Activated CD8-positive, alpha-beta memory T cell treated with anti-CD3 and anti-CD28 coated beads, Interleukin-2, amount 50 U/mL, for 24 hours (primary cell): ENCODE data around the gene PKNOX2.

Experiments used
- DNase-seq: peaks from one replicate; pipeline ENCODE4 v3.0.0-alpha.2; 2020; ENCODE audit errors: extremely low read depth

PKNOX2 gene

DNA sequence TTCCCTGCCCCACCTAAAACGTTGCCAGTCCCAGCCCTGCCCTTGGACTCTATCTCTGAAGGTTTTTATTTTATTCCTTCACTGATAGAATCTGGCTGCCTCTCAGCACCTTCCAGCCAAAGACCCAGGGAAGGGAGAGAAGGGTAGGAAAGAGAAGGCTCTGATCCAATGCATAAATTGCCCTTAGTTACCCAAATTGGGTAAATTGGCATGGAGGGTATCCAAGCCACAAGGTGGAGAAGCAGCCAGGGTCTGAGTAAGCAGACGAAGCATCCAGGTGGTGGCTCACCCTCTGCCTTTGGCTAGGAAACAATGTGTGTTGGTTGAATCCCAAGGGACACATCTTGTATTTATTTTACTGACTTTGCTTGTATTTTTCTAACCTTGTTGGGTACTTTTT, 242.5 kb downstream of the PKNOX2 start:
- DNase-seq = no peak

DNA sequence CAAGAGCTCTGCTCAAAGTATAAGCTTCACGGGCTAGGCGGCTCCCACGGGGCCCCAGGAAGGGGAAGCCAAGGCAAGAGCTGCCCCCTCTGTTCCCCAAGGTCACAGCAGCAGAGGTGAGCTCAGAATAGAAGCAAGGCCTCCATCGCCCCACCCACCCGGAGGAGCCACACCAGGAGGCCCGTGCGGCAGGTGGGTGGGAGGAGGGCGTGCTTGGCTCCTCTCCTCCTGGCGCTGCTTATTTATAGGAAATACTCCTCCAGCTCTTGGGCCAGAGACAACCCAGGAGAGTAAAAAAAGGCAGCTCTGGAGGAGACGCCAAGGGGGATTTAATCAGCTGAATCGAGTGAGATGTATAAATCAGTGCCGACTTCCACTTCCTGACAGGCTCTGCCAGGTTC, 243.8 kb downstream of the PKNOX2 start:
- no peak for DNase-seq

DNA sequence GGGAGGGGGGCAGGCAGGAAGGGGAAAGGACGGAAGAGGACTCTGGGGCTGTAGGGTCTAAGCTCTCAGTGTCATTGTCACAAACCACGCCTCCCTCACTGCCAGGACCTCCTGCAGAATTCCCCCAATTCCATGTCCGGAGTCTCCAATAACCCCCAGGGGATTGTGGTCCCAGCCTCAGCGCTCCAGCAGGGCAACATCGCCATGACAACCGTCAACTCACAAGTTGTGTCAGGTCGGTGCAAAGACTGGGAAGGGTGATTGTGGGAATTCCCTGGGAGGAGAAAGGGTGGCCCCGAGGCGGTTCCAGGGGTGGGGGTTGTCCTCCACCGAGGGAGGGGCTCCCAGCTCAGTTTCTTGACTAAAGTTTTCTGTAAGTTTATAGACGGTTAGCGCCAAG, 245.5 kb downstream of the PKNOX2 start:
- DNase-seq = no peak

DNA sequence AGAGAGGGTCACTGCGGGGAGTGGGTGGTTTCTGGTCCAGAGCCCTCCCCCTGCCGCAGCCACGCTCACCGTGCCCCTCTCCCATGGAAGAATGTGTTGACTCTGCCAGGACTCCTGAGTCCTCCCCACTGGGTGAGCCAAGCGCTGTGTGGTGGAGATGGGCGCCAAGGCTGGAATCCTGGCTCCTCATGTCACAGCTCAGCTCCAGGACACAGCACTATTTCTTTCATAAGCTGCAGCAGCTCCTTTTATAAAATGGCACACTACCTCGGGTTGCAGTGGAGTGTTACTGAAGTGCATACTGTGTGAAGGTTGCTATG, 247.6 kb downstream of the PKNOX2 start:
- DNase-seq = no peak

DNA sequence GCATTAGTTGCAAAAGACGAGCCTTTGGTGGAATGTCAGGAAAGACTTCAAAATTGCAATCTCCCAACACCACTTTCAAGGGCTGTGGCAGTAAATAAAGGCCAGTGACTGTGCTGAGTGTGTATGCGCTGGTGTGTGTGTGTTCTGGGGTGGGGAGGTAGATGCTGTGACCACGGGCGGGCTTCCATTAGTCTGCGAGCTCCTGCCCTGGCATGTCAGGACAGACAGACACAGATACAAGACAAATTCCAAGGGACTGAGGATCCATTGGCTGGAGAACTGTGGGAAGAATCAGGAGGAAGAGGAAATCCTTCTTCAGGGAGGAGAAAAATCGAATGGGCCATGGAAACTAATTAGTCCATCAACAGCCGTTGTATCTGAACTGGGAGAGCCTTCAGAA, 248.0 kb downstream of the PKNOX2 start:
- DNase-seq = no peak

DNA sequence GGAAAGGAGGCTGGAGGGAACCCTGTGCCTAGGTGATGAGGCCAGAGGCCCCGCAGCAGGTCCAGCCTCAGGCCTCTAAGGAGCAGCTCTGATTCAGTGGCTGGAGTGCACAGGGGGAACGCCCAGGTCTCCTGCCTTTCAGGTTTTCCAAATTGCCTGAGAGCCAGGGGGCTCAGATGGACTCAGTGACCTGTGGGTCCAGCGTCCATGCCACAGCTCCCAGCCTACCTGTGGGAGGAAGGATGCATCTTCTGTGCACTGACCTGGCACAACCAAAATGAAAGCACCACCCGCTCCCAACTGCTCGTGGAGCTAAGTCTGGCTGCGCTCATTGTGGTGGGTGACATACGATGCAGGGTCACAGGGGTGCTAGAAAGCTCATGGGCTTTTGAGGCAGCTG, 248.7 kb downstream of the PKNOX2 start:
- DNase-seq = no peak

DNA sequence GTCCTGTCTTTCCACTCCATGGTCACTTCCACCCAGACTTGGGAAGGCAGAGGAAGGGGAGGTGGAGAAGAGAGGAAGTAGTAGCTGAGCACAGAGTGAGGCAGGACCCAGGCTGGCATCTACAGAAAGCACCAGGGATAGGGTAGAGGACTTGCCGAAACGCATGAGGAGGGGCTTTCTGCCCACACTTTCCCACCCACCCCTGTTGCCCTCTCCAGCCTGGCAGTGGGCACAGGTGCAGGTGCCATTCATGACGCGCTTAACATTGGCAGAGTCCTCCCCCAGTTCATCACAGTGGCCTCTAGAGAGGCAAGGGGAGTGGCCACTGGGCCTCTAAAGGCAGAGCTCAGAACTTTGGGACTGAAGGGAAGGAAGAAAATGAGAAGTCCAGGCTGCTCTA, 249.6 kb downstream of the PKNOX2 start:
- no peak for DNase-seq

DNA sequence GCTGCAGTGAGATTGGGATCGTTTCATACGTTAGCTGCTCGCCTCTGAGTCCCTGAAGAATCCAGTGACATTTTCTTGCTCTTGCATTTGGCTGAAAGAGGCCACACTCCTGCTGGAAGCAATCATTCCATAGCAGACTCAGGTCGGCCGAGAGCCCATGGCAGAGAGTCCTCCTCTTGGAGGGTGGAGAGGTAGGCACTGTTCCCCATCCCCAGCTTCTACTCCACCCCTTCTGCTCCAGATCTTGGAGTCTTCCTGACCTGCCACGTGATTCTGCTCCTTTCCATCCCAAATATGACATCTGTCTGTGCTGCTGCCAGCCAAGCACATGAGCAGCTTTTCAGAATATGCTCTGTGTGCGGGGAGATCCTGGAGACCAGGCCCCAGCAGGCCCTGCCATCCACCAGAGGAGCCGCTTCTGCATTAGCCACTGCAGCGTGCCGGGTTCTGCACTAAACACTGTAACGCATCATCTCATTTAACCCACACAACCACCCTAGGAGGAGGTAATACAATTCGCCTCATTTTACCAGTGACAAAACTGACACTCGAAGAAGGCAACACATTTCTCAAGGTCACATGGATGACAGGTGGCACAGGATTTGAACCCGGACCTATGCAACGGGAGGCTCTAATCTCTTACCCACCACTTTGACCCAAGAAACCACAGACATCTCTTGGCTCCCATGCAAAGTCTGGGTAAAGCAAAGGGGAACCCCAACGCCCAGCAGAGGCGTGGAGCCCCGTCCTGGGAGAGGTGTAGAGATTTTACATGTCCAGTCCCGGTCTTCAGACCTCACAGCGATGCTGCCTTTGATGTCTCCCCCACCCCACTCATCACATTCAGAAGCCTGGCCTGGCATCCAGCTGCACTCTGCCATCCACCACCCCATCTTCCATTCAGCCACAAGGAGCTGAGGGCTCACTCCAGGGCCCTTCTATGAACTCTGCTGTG, 252.7 kb downstream of the PKNOX2 start:
- DNase-seq = no peak

DNA sequence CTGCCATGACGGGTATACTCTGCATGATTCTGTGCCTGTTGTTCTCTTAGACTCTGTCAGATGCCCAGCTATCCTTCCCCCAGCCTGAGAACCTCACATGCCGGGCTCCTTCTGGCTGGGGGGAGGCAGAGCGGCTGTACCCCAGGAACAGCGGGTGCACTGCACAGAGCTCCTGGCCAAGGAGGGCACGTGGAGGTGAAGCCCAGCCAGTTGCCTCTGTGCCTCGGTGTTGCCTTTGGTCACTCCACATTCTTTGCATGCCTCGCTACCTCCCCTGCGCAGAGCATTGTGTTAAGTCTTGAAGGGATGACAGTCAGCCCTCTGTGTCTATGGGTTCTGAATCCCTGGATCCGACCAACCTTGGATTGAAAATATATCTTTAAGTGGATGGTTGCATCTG, 253.8 kb downstream of the PKNOX2 start:
- no peak for DNase-seq

DNA sequence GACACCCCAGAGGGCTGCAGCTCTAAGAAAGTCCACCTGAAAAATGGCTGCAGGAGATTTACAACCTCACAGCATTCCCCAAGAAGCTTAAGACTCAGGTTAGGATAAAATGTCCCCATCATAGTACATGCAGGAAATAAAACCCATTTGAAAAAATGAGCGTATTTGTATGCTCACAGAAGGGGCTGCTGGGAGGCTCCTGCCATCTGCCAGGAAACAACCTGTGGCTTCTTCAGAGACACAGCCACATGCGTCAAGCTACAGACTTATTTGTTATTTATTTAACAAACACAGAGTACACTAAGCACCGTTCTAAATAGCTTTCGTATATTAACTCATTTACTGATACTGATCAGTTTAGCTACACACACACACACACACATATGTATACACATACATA, 258.1 kb downstream of the PKNOX2 start:
- DNase-seq = no peak

DNA sequence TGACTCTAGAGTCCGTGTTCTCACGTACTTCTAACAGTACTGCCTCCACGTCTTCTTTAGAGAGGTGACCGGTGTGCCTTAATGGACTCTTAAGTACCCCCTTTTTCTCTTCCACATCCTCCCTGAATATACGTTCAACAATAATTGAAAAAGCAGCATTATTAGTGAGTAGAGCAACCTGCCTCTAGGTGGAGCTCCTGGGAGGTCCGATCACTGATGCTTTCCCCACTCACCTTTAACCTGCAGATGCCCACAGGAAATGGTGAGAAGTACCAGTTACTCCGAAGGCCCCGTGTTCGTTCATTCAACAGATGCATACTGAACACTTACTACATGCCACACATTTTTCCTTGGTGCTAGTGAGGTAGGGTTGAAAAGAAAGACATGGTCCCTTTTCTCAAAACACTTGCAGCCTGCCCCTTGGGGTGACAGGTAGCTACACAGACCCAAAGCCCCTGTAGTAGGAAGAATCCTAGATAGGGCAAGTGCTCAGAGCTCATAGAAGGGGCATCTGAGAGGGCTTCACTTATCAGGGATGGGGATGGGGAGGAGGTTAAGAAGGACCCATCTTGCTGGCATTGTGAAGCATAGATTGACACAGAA, 258.8 kb downstream of the PKNOX2 start:
- DNase-seq = no peak

DNA sequence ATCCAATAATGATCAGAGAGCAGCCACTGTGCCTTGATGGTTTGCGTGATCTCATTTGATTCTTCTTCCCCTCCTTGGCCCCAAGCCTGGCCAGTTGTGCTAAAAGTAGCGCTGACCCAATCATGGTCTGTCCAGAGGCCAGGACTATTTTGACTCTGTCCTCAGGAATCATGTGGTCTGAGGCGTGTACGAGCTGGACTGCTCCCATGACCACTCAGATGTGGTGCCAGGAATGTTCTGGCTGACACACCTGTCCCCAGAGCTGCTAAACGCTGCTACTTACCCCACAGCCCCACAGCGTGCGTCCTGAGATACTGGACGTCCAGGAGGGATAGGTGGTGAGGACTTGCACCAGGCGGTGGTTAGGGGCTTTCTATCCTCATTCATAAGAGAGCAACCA, 261.1 kb downstream of the PKNOX2 start:
- DNase-seq = no peak

DNA sequence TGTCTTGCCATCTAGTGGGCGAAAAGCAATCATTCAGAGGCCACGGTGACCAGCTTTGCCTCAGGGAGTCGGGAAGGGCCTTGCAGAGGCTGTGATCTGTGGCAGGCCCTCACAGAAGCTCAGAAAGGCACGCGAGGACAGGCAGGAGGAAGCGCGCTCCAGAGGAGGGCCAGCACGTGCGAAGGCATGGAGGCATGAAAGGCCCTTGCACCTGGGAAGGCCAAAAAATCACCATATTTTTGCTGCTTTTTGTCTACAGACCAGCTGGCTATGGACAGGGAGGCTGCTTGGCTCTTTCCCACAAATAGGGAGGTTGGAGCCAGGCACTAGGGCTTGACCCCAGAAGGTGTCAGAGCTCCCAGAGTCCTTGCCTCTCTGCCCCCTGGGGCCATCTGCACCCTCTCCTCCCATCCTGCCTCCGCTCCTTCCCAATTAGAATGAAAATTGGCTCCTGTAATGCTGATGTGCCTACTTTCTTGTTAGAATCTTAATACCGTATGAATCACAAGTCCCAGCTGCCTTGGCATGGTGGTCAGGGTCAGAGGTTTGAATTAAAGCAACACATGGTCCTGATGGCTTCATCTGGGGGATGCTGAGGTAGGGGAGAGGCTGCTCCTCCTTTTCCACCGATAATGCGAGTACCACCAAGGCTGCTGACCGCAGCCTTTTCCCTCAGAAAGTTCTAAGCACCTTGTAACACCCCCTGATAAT, 262.4 kb downstream of the PKNOX2 start:
- no peak for DNase-seq

DNA sequence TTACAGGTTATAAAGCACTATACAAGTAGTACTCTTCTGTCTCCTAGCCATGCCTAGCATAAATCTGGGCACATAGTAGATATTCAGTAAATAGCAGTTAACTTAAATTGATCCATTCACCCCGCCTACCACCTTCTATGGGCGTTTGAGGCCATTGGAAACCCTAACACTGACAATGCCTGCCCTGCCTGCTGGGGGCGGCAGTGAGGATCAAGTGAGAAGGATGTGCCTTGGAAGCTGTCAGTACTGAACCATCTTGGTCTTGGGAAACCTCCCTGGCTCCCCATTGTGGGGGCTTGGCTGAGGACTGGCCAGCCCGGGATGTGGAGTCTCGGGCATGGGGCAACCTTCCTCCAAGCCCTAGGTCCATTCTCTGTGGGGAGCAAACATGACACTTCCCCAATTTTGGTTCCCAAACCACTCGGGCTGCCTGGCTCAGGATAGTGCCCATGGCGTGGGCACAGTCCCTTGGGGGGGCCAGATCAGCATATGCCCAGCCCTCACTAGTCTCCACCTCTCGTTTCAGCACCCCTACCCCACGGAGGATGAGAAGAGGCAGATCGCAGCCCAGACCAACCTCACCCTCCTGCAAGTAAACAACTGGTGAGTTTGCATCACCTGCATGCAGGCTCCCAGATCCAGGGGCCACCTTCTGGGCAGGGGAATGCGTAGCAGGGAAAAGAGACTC, 264.1 kb downstream of the PKNOX2 start:
- no peak for DNase-seq

DNA sequence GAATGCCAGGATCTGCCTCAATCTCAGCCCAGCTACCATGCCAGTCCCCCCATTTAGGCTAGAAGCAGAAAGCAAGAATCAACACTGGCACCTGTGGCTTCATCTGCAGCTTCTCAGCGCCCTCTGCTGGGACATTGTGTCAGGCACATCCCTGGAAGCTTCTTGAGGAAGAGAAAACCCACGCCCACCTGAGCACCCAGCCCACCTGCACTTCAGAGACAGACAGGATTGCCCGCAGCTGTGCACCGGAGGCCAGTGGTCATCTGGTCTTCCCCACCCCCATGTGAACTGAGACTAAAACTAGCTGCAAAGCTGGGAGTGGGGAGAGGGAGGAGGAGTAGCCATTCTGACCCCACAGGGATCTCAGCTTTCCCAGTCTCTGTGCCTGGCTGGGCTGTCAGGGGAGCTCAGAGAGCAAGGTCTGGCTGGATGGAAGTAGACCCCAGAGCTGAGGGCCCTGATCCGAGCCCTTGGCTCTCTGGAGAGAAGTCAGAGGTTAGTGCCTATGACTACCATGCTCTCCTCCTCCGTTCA, 264.7 kb downstream of the PKNOX2 start:
- peak; percentile 19 for DNase-seq

DNA sequence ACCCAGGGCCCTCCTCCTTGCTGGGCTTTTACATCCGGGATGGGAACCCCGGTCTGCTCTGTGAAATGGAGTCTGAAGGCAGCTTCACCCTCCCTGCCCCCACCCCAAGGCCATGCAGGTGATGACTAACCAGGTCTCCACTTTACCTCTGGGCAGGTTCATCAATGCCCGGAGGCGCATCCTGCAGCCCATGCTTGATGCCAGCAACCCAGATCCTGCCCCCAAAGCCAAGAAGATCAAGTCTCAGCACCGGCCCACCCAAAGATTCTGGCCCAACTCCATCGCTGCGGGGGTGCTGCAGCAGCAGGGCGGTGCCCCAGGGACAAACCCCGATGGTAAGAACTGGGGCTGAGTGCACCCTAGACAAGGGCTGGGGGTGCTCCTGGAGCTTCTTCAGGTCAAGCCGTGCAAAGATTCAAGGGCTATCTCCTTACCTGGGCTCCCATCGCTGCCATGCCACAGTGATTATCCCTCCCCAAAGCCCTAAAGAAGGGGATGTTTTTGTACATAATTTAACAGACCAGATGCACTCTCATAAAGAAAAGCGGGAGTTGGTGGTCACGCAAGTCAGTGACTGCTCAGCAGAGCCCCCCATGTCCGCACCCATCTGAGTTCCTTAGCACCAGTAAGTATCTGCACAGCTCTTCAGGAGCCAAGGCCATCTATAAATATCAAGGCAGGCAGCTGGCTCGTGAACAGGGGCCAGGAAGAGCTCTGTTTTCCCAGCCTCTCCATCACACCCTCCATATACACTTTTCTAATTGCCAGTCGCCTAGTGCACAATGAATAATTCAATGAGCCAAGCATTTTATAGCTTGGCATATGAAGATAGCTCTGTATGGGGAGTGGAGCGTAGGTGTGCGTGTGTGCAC, 265.5 kb downstream of the PKNOX2 start:
- DNase-seq = no peak

DNA sequence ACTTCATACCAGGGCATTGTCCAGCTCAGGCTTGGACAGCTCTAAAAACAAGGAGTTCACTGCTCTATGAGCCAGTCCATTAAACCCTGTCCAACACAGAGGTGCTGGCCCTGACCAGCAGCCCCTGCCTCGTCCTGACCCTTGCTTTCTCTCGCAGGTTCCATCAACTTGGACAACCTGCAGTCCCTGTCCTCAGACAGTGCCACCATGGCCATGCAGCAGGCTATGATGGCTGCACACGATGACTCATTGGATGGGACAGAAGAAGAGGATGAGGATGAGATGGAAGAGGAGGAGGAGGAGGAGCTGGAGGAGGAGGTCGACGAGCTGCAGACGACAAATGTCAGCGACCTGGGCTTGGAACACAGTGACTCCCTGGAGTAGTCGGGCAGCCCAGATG, 266.5 kb downstream of the PKNOX2 start:
- no peak for DNase-seq

DNA sequence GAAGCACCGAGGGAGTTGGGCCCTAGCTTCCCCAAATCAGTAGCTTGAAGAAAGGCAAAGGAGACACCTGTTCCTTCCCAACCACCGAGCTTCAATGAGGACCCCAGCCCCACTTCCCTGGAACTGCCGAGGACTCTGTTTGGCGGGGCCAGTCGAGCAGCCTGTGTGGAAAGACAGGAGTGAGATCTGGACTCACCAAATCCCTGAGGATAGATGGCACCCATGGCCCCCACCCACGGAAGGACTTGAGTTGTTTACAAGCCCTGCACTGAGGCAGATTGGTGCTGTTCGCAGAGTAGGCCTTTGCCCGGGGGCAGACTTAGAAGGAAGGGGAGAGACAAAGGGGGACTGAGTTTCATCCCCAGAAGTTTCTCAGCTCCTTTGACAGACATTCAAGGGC, 266.9 kb downstream of the PKNOX2 start:
- no peak for DNase-seq

DNA sequence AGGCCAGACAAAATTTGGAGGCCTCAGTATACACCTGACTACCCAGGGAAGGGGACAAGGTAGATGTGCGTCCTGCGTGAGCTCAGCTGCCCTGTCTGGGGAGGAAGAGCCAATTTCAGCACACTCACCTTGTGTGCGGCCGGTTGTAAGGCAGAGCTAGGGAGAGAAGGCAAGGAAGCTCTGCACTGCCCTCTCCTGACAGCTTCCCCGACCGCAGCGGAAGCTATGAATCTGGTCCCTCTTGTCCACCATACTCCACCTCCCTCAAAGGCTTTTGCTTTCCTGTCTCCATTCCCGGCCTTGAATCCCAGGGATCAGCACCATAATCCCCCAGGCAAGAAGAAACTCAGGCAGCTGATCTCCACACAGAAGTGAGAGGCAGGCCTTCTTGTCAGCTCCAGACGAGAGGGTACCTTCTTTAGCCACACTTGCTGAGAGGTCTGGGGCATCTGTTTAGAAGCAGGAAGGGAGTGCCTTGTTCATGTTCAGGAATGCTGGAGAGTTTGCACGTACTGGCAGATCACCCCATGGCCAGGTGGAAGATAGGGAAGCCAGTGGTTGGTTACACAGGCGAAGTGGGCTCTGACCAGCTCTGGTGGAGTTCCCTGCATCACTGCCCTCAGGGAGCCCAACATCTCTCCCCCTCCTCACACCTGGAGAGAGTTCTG, 269.0 kb downstream of the PKNOX2 start:
- DNase-seq = no peak

DNA sequence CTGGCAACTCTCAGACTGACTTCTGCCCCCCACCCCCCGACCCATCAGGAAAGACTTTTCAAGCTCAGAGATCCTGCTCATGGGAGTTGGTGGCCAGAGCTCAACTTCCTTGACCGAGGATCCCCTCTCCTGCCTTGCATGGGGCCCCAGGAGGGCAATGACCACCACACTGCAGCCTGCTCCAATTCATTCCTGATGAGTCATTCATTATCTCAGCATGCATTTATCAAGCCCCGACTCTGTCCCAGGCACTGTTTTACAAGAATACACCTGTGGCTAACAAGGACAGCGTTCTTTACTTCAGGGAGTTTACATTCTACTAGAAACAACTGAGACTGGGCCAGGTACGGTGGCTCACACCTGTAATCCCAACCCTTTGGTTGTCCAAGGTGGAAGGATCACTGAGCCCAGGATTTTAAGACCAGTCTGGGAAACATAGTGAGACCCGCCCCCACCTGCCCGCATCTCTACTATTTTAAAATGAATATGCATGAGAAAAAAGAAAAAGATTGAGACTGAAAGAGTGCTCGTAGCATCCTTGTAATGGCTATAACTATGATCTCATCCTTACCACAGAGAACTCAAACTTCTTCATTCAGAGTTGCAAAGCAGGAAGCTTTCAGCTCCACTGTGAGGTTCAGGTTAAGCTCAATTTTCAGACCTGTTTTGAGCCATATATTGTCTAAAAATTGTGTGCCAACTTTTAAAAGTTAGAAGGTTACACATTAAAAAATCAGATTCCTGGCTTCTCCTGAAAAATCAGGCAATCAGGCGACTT, 271.1 kb downstream of the PKNOX2 start:
- DNase-seq = no peak
